H9 (cell line): Measurements from ENCODE around the gene UGT1A5. TPM values are rescaled to one million over a fixed set of nuclear protein-coding genes. Genes with fewer than 3 reads are reported as not detected.

Experiments used
- DNase-seq: peaks from one replicate; pipeline ENCODE4 v3.0.0-alpha.2; 2017
- H2AFZ ChIP-seq: one replicate; pipeline ENCODE4 v1.6.1; 2013; ENCODE audit warnings: mild to moderate bottlenecking, low read length, control low read depth, moderate library complexity
- H2AK5ac ChIP-seq: 2 replicates; pipeline ENCODE4 v1.6.1; 2013; ENCODE audit warnings: low read length, control low read depth, mixed read lengths; ENCODE audit not compliant: insufficient read length
- H2BK120ac ChIP-seq: one replicate; pipeline ENCODE4 v1.6.1; 2013; ENCODE audit warnings: low read depth, mild to moderate bottlenecking, low read length, control low read depth, inconsistent platforms; ENCODE audit not compliant: poor library complexity, severe bottlenecking
- H2BK12ac ChIP-seq: 2 replicates; pipeline ENCODE4 v1.6.1; 2013; ENCODE audit warnings: low read length, control low read depth, mixed read lengths, low read depth; ENCODE audit not compliant: insufficient read length
- H2BK15ac ChIP-seq: 2 replicates; pipeline ENCODE4 v1.6.1; 2013; ENCODE audit warnings: low read depth, low read length, control low read depth
- H2BK20ac ChIP-seq: one replicate; pipeline ENCODE4 v1.6.1; 2013; ENCODE audit warnings: low read depth, mild to moderate bottlenecking, low read length, control low read depth, inconsistent platforms; ENCODE audit not compliant: poor library complexity, severe bottlenecking
- H2BK5ac ChIP-seq: 2 replicates; pipeline ENCODE4 v1.6.1; 2013; ENCODE audit warnings: low read length, control low read depth, mixed read lengths; ENCODE audit not compliant: insufficient read length
- H3K14ac ChIP-seq: 2 replicates; pipeline ENCODE4 v1.6.1; 2013; ENCODE audit warnings: low read length, control low read depth; ENCODE audit not compliant: insufficient read depth
- H3K18ac ChIP-seq: 2 replicates; pipeline ENCODE4 v1.6.1; 2013; ENCODE audit warnings: low read depth, mild to moderate bottlenecking, mixed read lengths, low read length, control low read depth; ENCODE audit not compliant: insufficient read length
- H3K23ac ChIP-seq: 2 replicates; pipeline ENCODE4 v1.6.1; 2013; ENCODE audit warnings: low read length, control low read depth, mixed read lengths, low read depth; ENCODE audit not compliant: insufficient read length
- H3K23me2 ChIP-seq: 2 replicates; pipeline ENCODE4 v1.6.1; 2013; ENCODE audit warnings: low read depth, mild to moderate bottlenecking, mixed read lengths, low read length, control low read depth; ENCODE audit not compliant: insufficient read length, poor library complexity, severe bottlenecking
- H3K27ac ChIP-seq: 2 replicates; pipeline ENCODE4 v1.5.1; 2013; ENCODE audit warnings: low read length, control low read depth, mixed read lengths, low read depth; ENCODE audit not compliant: insufficient read length
- H3K27me3 ChIP-seq: 2 replicates; pipeline ENCODE4 v1.6.1; 2013; ENCODE audit warnings: low read length, control low read depth, inconsistent platforms; ENCODE audit not compliant: insufficient read depth
- H3K4ac ChIP-seq: 2 replicates; pipeline ENCODE4 v1.6.1; 2013; ENCODE audit warnings: low read depth, mild to moderate bottlenecking, control low read depth, inconsistent platforms, low read length, moderate library complexity
- H3K4me1 ChIP-seq: 2 replicates; pipeline ENCODE4 v1.6.1; 2013; ENCODE audit warnings: low read length, control low read depth, inconsistent platforms; ENCODE audit not compliant: insufficient read depth
- H3K4me2 ChIP-seq: 2 replicates; pipeline ENCODE4 v1.6.1; 2013; ENCODE audit warnings: low read length, control low read depth, mixed read lengths; ENCODE audit not compliant: insufficient read length, insufficient read depth
- H3K56ac ChIP-seq: 2 replicates; pipeline ENCODE4 v1.6.1; 2013; ENCODE audit warnings: low read depth, mild to moderate bottlenecking, mixed read lengths, low read length, control low read depth; ENCODE audit not compliant: insufficient read length
- H3K79me1 ChIP-seq: 2 replicates; pipeline ENCODE4 v1.6.1; 2013; ENCODE audit warnings: low read depth, mild to moderate bottlenecking, moderate library complexity, low read length, control low read depth, inconsistent platforms; ENCODE audit not compliant: insufficient read depth, poor library complexity, severe bottlenecking
- H3K79me2 ChIP-seq: 2 replicates; pipeline ENCODE4 v1.6.1; 2013; ENCODE audit warnings: low read length, control low read depth, inconsistent platforms; ENCODE audit not compliant: insufficient read depth
- H3K9ac ChIP-seq: 2 replicates; pipeline ENCODE4 v1.6.1; 2013; ENCODE audit warnings: low read length, control low read depth, mixed read lengths; ENCODE audit not compliant: insufficient read length; ENCODE audit errors: extremely low read depth
- H3K9me3 ChIP-seq: one replicate; pipeline ENCODE4 v1.6.1; 2013; ENCODE audit warnings: low read depth, low read length, inconsistent platforms; ENCODE audit not compliant: control insufficient read depth
- H3T11ph ChIP-seq: one replicate; pipeline ENCODE4 v1.6.1; 2013; ENCODE audit warnings: mild to moderate bottlenecking, low read length, control low read depth, inconsistent platforms
- H4K20me1 ChIP-seq: one replicate; pipeline ENCODE4 v1.6.1; 2013; ENCODE audit not compliant: control insufficient read depth, insufficient read length, insufficient read depth
- H4K5ac ChIP-seq: 2 replicates; pipeline ENCODE4 v1.6.1; 2013; ENCODE audit warnings: low read depth, mild to moderate bottlenecking, mixed read lengths, low read length, control low read depth; ENCODE audit not compliant: insufficient read length
- H4K8ac ChIP-seq: replicated peaks from 2 replicates; pipeline ENCODE4 v1.6.1; 2013; ENCODE audit warnings: low read length, control low read depth, mixed read lengths, low read depth; ENCODE audit not compliant: insufficient read length
- H4K91ac ChIP-seq: 2 replicates; pipeline ENCODE4 v1.6.1; 2013; ENCODE audit warnings: low read depth, mild to moderate bottlenecking, moderate library complexity, mixed read lengths, low read length, control low read depth; ENCODE audit not compliant: insufficient read length
- H3K27ac Mint-ChIP-seq, 3 experiments: 2 replicates in 2 of 3; 3 replicates in 1 of 3; pipeline ENCODE4 v1.8.0; 2020 to 2021; ENCODE audit warnings: mixed read lengths in 3 of 3, mild to moderate bottlenecking in 1 of 3, moderate library complexity in 1 of 3
- H3K27me3 Mint-ChIP-seq: 2 replicates; pipeline ENCODE4 v1.8.0; 2021; ENCODE audit warnings: low read depth, mild to moderate bottlenecking, moderate library complexity, mixed read lengths
- H3K36me3 Mint-ChIP-seq, 3 experiments: 2 replicates in 2 of 3; 3 replicates in 1 of 3; pipeline ENCODE4 v1.8.0; 2020 to 2021; ENCODE audit warnings: low read depth in 3 of 3, mixed read lengths in 3 of 3; ENCODE audit not compliant: insufficient read depth in 1 of 3
- H3K4me1 Mint-ChIP-seq, 2 experiments: 2 replicates each; pipeline ENCODE4 v1.8.0; 2020; ENCODE audit warnings: mixed read lengths in 2 of 2
- H3K4me3 Mint-ChIP-seq, 2 experiments: 2 replicates in 1 of 2; 3 replicates in 1 of 2; pipeline ENCODE4 v1.8.0; 2020 to 2021; ENCODE audit warnings: mild to moderate bottlenecking in 2 of 2, mixed read lengths in 2 of 2, moderate library complexity in 1 of 2
- H3K9me3 Mint-ChIP-seq, 2 experiments: 2 replicates in 1 of 2; 3 replicates in 1 of 2; pipeline ENCODE4 v1.8.0; 2020; ENCODE audit warnings: mild to moderate bottlenecking in 2 of 2, mixed read lengths in 2 of 2, moderate library complexity in 1 of 2
- CTCF ChIP-seq: fragments of 200-600 bp; sonication (generic); conservative IDR thresholded peaks from 3 replicates; pipeline ENCODE4 v1.8.0; 2021; ENCODE audit warnings: antibody characterized with exemption, mild to moderate bottlenecking
- WGBS: extraction: QIAGEN DNeasy Blood & Tissue Kit; methylation state at CpG from one replicate; pipeline ENCODE4 v1.1.7; 2013; ENCODE audit warnings: missing lambda C conversion rate, low lambda C conversion rate, mixed read lengths; ENCODE audit not compliant: insufficient read length; ENCODE audit errors: extremely low coverage; 5-methylcytosine and 5-hydroxymethylcytosine counted together
- total RNA-seq: library from RNA; stranded (reverse); gene quantifications from 2 replicates; pipeline ENCODE4 v1.2.1, GENCODE V29; 2021

Gene UGT1A5
- total RNA-seq, 1 experiment from 2014 or later = not detected

GRCh38 chr2:233692648-233693047, 20.1 kb upstream of the UGT1A5 start, which contains the start of gene UGT1A6:
UGT1A6 (plus strand) TSS chr2:233692890; CDS start chr2:233693005, 115 bp downstream.
- Histone ChIP-seq H3K4ac (no peak within 1 kb of the TSS), H3K4me1 (peaks cover 3% of the 10 kb centered on the region; the same call in 1 of the 2 replicates), H3K23me2 (no peaks in the 10 kb centered on the region), H4K20me1 (no peaks in the 10 kb centered on the region), H4K8ac (no peak within 1 kb of the TSS), H4K91ac (no peak within 1 kb of the TSS), H3K27ac (no peak within 1 kb of the TSS), H3K56ac (no peak within 1 kb of the TSS), H2BK120ac (no peak within 1 kb of the TSS), H3K18ac (no peak within 1 kb of the TSS), H2BK20ac (no peak within 1 kb of the TSS), H3K79me1 (no peaks in the 10 kb centered on the region), H3K14ac (no peak within 1 kb of the TSS), H3K23ac (no peak within 1 kb of the TSS), H2BK12ac (no peak within 1 kb of the TSS), H3K79me2 (no peaks in the 10 kb centered on the region), H2BK5ac (no peak within 1 kb of the TSS), H2BK15ac (no peak within 1 kb of the TSS), H2AK5ac (no peak within 1 kb of the TSS), H3K9me3 (no peaks in the 10 kb centered on the region), H3K4me2 (no peak within 1 kb of the TSS), H3K9ac (no peak within 1 kb of the TSS), H2AFZ (no peak within 1 kb of the TSS), H3K27me3 (no peaks in the 10 kb centered on the region), H4K5ac (no peak within 1 kb of the TSS), H3T11ph (no peak within 1 kb of the TSS)
- WGBS = no CpG with 5 or more reads among the region's 4 CpGs
- Mint-ChIP-seq H3K4me3 (no peak within 1 kb of the TSS), H3K27me3 (no peaks in the 10 kb centered on the region; the same call in 1 of the 2 replicates), H3K27ac (peak within 1 kb of the TSS in 1 of 3 experiments; percentile 78; a peak in 2 of 7 replicates), H3K4me1 (peaks cover 24 to 29% of the 10 kb centered on the region in 2 experiments), H3K36me3 (no peaks in the 10 kb centered on the region; a peak in 2 of 7 replicates), H3K9me3 (peaks cover 0 to 7% of the 10 kb centered on the region in 2 experiments; a peak in 2 of 5 replicates)
- no peak for DNase-seq
- TF ChIP-seq CTCF = no peak
